ENCODE data around the gene DHDH.
A peak's percentile ranks its signal among the peaks of the same experiment; 100 is the strongest.

DNA sequence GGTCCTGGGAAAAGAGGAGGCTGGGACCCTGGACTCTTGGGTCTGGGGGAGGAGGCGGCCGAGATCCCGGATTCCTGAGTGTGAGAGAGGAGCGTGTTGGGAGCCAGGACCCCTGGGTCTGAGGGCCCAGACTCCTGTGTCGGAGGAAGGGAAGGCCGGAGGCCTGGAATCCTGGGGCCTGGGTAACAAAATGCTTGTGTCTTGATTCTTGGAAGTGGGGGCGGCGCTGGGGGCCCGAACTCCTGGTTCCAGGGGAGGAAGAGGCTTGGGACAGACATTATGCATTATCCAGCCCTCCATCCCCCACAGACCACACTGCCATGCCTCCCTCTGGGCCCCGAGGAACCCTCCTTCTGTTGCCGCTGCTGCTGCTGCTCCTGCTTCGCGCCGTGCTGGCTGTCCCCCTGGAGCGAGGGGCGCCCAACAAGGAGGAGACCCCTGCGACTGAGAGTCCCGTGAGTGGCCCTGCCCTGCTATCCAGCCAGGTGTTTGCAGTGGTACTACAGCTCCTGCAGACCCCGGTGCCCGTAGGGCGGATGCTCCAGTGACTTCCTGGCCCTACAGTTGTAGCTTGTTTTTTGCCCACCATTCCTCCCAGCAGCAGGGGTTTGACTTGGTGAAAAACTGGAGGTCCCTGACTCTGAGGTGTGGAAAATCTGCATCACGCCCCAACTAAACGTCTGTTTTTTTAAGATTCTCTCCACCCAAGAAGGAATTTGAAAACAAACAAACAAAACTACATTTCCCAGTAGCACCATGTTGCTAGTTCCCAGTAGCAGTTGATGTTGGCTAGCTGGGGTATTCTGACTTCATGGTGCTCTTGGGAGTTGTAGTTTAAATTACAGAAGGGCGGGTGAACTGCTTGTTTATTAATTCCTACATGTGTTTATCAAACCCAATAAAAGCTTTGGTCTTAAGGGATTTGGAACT is 32.8 kb upstream of the DHDH start:
- TF ChIP-seq, protein P1, sequence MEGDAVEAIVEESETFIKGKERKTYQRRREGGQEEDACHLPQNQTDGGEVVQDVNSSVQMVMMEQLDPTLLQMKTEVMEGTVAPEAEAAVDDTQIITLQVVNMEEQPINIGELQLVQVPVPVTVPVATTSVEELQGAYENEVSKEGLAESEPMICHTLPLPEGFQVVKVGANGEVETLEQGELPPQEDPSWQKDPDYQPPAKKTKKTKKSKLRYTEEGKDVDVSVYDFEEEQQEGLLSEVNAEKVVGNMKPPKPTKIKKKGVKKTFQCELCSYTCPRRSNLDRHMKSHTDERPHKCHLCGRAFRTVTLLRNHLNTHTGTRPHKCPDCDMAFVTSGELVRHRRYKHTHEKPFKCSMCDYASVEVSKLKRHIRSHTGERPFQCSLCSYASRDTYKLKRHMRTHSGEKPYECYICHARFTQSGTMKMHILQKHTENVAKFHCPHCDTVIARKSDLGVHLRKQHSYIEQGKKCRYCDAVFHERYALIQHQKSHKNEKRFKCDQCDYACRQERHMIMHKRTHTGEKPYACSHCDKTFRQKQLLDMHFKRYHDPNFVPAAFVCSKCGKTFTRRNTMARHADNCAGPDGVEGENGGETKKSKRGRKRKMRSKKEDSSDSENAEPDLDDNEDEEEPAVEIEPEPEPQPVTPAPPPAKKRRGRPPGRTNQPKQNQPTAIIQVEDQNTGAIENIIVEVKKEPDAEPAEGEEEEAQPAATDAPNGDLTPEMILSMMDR (IDR thresholded peaks at IDR 0.05; ENCODE audit: low read depth, low read length, poor library complexity, severe bottlenecking): peak; percentile 18
- no peak for TF ChIP-seq EZH2phosphoT487 (IDR thresholded peaks at IDR 0.05; ENCODE audit: borderline replicate concordance, low read length)

Data from DOHH2 (cell line).